ENCODE data around the gene IKZF3.

Gene IKZF3

DNA sequence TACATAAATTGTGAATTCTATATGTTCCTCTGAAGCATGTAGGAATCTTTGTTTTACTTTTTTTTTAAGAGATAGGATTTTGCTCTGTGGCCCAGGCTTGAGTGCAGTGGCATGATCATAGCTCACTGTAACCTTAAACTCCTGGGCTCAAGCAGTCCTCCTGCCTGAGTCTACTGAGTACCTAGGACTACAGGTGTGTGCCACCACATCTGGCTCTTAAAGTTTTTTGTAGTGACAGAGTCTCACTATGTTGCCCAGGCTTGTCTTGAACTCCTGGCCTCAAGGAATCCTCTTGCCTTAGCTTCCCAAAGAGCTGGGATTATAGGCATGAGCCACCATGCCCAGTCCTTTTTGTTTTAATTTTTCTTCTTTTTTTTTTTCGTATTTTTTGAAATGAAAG lies 25.3 kb downstream of the IKZF3 start:
- Histone ChIP-seq H3K4me3 (ENCODE audit: low read length, poor library complexity, severe bottlenecking) (no peak overlapping the region), H3K4me1 (ENCODE audit: insufficient read depth, low read length, poor library complexity, severe bottlenecking) (no peaks in the 10 kb centered on the region), H3K27me3 (ENCODE audit: insufficient read depth, low read length, poor library complexity, severe bottlenecking) (no peaks in the 10 kb centered on the region), H3K79me2 (ENCODE audit: insufficient read depth, low read length) (no peaks in the 10 kb centered on the region), H3K9me3 (ENCODE audit: insufficient read depth, low read depth, low read length) (no peaks in the 10 kb centered on the region; the same call in 1 of the 2 replicates), H3K9me2 (replicated peaks; ENCODE audit: low read depth, low read length) (no peaks in the 10 kb centered on the region), H4K20me1 (ENCODE audit: insufficient read depth, low read length, poor library complexity, severe bottlenecking) (no peaks in the 10 kb centered on the region), H3K4me2 (ENCODE audit: low read depth, low read length, poor library complexity, severe bottlenecking) (no peak overlapping the region), H2AFZ (ENCODE audit: low read length) (no peak overlapping the region), H3K9ac (ENCODE audit: low read depth, low read length, poor library complexity, severe bottlenecking) (no peak overlapping the region), H3K36me3 (ENCODE audit: insufficient read depth, low read length) (no peaks in the 10 kb centered on the region), H3F3A (ENCODE audit: low read depth) (no peaks in the 10 kb centered on the region)
- TF ChIP-seq EZH2phosphoT487 (IDR thresholded peaks at IDR 0.05; ENCODE audit: borderline replicate concordance): no peak
- TF ChIP-seq, protein P1, sequence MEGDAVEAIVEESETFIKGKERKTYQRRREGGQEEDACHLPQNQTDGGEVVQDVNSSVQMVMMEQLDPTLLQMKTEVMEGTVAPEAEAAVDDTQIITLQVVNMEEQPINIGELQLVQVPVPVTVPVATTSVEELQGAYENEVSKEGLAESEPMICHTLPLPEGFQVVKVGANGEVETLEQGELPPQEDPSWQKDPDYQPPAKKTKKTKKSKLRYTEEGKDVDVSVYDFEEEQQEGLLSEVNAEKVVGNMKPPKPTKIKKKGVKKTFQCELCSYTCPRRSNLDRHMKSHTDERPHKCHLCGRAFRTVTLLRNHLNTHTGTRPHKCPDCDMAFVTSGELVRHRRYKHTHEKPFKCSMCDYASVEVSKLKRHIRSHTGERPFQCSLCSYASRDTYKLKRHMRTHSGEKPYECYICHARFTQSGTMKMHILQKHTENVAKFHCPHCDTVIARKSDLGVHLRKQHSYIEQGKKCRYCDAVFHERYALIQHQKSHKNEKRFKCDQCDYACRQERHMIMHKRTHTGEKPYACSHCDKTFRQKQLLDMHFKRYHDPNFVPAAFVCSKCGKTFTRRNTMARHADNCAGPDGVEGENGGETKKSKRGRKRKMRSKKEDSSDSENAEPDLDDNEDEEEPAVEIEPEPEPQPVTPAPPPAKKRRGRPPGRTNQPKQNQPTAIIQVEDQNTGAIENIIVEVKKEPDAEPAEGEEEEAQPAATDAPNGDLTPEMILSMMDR (conservative IDR thresholded peaks at IDR 0.05; ENCODE audit: low read length): no peak

DNA sequence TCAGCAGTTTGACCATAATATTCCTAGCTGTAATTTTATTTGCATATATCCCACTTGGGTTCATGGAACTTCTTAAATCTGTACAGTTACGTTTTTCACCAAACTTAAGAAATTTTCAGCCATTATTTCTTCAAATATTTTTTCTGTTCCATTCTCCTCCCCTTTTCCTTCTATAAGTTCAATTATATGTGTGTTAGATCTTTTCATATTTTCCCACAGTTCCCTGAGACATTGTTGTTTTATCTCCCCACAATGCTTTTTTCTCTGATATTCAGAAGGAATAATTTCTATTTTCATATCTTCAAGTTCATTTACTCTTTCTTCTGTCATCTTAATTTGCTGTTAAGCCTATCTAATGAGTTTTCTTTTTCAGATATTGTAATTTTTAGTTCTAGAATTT lies 26.1 kb downstream of the IKZF3 start:
- TF ChIP-seq, protein P1 (conservative IDR thresholded peaks at IDR 0.05; ENCODE audit: low read length): no peak
- TF ChIP-seq EZH2phosphoT487 (IDR thresholded peaks at IDR 0.05; ENCODE audit: borderline replicate concordance): no peak
- Histone ChIP-seq H3K4me2 (ENCODE audit: low read depth, low read length, poor library complexity, severe bottlenecking) (no peak overlapping the region), H3K9me2 (replicated peaks; ENCODE audit: low read depth, low read length) (no peaks in the 10 kb centered on the region), H4K20me1 (ENCODE audit: insufficient read depth, low read length, poor library complexity, severe bottlenecking) (no peaks in the 10 kb centered on the region), H3K27me3 (ENCODE audit: insufficient read depth, low read length, poor library complexity, severe bottlenecking) (no peaks in the 10 kb centered on the region), H3K36me3 (ENCODE audit: insufficient read depth, low read length) (no peaks in the 10 kb centered on the region), H3K79me2 (ENCODE audit: insufficient read depth, low read length) (no peaks in the 10 kb centered on the region), H3K4me1 (ENCODE audit: insufficient read depth, low read length, poor library complexity, severe bottlenecking) (no peaks in the 10 kb centered on the region), H3F3A (ENCODE audit: low read depth) (no peaks in the 10 kb centered on the region), H3K9me3 (ENCODE audit: insufficient read depth, low read depth, low read length) (no peaks in the 10 kb centered on the region; the same call in 1 of the 2 replicates), H3K9ac (ENCODE audit: low read depth, low read length, poor library complexity, severe bottlenecking) (no peak overlapping the region), H3K4me3 (ENCODE audit: low read length, poor library complexity, severe bottlenecking) (no peak overlapping the region), H2AFZ (ENCODE audit: low read length) (no peak overlapping the region)

DNA sequence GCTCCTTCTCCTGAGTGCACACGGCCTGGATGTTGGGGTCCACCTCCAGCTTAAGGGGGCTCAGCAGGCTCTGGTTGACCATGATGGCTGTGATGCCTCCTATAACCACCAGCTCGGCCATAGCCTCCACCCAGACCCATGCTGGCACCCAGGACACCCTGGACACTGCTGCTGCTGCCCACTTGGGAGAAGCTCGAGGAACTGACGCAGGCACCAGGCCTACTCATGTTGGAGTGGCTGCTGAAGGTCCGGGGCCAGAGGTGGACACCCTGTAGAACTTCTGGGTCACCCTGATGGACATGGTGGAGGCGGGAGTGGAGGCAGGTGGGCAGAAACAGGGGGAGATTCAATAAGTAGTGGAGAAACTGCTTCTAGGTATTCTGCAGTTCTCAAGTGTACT lies 28.0 kb downstream of the IKZF3 start:
- Histone ChIP-seq H3K36me3 (ENCODE audit: insufficient read depth, low read length) (no peaks in the 10 kb centered on the region), H3K9ac (ENCODE audit: low read depth, low read length, poor library complexity, severe bottlenecking) (no peak overlapping the region), H3K79me2 (ENCODE audit: insufficient read depth, low read length) (no peaks in the 10 kb centered on the region), H3K4me2 (ENCODE audit: low read depth, low read length, poor library complexity, severe bottlenecking) (no peak overlapping the region), H3K4me1 (ENCODE audit: insufficient read depth, low read length, poor library complexity, severe bottlenecking) (no peaks in the 10 kb centered on the region), H2AFZ (ENCODE audit: low read length) (no peak overlapping the region), H3K9me2 (replicated peaks; ENCODE audit: low read depth, low read length) (no peaks in the 10 kb centered on the region), H3K4me3 (ENCODE audit: low read length, poor library complexity, severe bottlenecking) (no peak overlapping the region), H3K27me3 (ENCODE audit: insufficient read depth, low read length, poor library complexity, severe bottlenecking) (no peaks in the 10 kb centered on the region), H3F3A (ENCODE audit: low read depth) (no peaks in the 10 kb centered on the region), H4K20me1 (ENCODE audit: insufficient read depth, low read length, poor library complexity, severe bottlenecking) (no peaks in the 10 kb centered on the region), H3K9me3 (ENCODE audit: insufficient read depth, low read depth, low read length) (no peaks in the 10 kb centered on the region; the same call in 1 of the 2 replicates)
- TF ChIP-seq, protein P1 (conservative IDR thresholded peaks at IDR 0.05; ENCODE audit: low read length): no peak
- TF ChIP-seq EZH2phosphoT487 (IDR thresholded peaks at IDR 0.05; ENCODE audit: borderline replicate concordance): no peak

Measured in Loucy (cell line).